Muscle of leg (tissue), 11 donors: ENCODE data around the gene BPIFB1. TPM values are rescaled to one million over a fixed set of nuclear protein-coding genes. Genes with fewer than 3 reads are reported as not detected.

Experiments
- DNase-seq: peaks from one replicate; pipeline ENCODE4 v3.0.0; 2013
- H3K27ac ChIP-seq: one replicate; pipeline ENCODE4 v1.5.1; 2013; ENCODE audit warnings: mild to moderate bottlenecking, low read length, control low read depth
- H3K27me3 ChIP-seq: one replicate; pipeline ENCODE4 v1.6.1; 2013; ENCODE audit warnings: low read length; ENCODE audit not compliant: control insufficient read depth, insufficient read depth
- H3K36me3 ChIP-seq: one replicate; pipeline ENCODE4 v1.6.1; 2013; ENCODE audit warnings: low read length; ENCODE audit not compliant: control insufficient read depth, insufficient read depth
- H3K4me1 ChIP-seq: one replicate; pipeline ENCODE4 v1.6.1; 2013; ENCODE audit warnings: low read length; ENCODE audit not compliant: control insufficient read depth, insufficient read depth
- H3K4me3 ChIP-seq: one replicate; pipeline ENCODE4 v1.5.1; 2013; ENCODE audit warnings: low read length, control low read depth
- H3K9me3 ChIP-seq: replicated peaks from 2 replicates; pipeline ENCODE4 v1.6.1; 2013; ENCODE audit warnings: low read depth, low read length; ENCODE audit not compliant: control insufficient read depth
- WGBS: methylation state at CpG from one replicate; pipeline ENCODE4 v1.1.5; 2013; ENCODE audit warnings: missing lambda C conversion rate; ENCODE audit not compliant: insufficient coverage; 5-methylcytosine and 5-hydroxymethylcytosine counted together
- polyA plus RNA-seq, 8 donors: library from polyadenylated mRNA; unstranded; fragments of 120-200 nt; gene quantifications; one replicate each; pipeline versions ENCODE4 v1.2.1 to v1.2.3, GENCODE V29; 2013; ENCODE audit warnings: inconsistent platforms in 1 of 8, low replicate concordance in 1 of 8; ENCODE audit not compliant: insufficient read length in 8 of 8, insufficient read depth in 1 of 8
- total RNA-seq: library from RNA; stranded (reverse); fragments of 120-200 nt; gene quantifications from one replicate; pipeline ENCODE4 v1.2.4, GENCODE V29; 2013

The BPIFB1 gene
- total and polyA plus RNA-seq, 9 donors = 0.09 to 0.19 TPM; not detected in 7

DNA sequence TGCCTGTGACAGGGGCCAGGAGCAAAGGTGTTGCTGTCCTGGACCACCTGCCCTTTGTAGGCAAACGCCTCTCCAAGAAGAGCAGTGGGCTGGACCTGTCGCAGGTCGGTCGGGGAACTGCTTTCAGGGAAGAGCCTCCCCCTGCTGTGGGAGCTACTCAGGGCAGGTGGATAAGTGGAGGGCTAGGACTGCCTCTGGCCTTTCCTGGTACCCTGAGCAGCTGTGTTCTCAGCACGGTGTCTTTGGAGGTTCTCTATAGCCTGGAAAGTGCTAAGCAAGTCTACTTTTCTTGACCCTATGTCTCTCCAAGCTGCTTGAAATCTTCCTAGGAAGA lies 35.0 kb downstream of the BPIFB1 start:
- Histone ChIP-seq H3K4me3 (no peak overlapping the region), H3K36me3 (no peaks in the 10 kb centered on the region), H3K27ac (no peak overlapping the region), H3K4me1 (no peaks in the 10 kb centered on the region), H3K27me3 (peaks cover 9% of the 10 kb centered on the region), H3K9me3 (no peaks in the 10 kb centered on the region)
- no peak for DNase-seq
- 9% methylated on average over 4 of the region's 5 CpGs for WGBS

DNA sequence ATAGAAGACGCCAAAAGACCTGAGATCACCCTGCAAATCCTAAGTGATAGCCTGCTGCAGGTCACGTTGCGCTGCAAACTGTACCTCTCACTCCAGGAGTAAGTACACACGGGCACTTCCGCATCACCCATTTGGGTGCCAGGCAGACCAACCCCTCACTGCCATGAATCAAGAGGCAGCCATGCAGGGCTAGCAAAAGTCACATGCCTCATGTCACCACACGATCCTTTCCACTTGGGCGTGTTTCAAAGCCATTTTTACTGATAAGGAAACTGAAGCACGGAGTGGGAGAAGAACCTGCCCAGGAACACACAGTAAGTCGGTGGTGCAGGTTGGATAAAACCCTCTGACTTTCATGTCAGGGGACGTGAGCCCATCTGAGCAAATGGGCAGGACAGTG lies 37.0 kb downstream of the BPIFB1 start:
- no peak overlapping the region for H3K4me3 ChIP-seq
- H3K9me3 ChIP-seq = no peaks in the 10 kb centered on the region
- no peaks in the 10 kb centered on the region for H3K36me3 ChIP-seq
- H3K4me1 ChIP-seq = no peaks in the 10 kb centered on the region
- no peak for DNase-seq
- 84% methylated on average over 10 of the region's 10 CpGs for WGBS
- no peak overlapping the region for H3K27ac ChIP-seq
- peaks cover 9% of the 10 kb centered on the region for H3K27me3 ChIP-seq

DNA sequence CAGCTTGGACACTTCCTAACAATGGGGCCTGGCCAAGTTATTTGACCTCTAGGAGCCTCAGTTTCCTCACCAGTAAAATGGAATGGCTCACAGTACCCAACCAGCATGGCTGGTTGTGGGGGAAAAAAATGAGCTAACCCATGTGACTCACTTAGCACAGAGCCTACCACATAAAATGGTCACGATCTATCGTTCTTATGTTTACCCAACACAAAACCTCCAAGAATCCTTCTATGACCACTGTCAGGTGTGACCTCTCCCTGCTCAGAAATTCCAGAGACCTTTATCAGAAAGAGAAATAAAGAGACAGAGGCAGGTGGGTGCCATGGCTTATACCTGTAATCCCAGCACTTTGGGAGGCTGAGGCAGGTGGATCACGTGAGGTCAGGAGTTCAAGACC lies 39.4 kb downstream of the BPIFB1 start:
- Histone ChIP-seq H3K9me3 (no peaks in the 10 kb centered on the region), H3K27ac (no peak overlapping the region), H3K4me1 (no peaks in the 10 kb centered on the region), H3K36me3 (no peaks in the 10 kb centered on the region), H3K27me3 (peaks cover 9% of the 10 kb centered on the region), H3K4me3 (no peak overlapping the region)
- DNase-seq = no peak
- WGBS = 90% methylated on average over 2 of the region's 3 CpGs

DNA sequence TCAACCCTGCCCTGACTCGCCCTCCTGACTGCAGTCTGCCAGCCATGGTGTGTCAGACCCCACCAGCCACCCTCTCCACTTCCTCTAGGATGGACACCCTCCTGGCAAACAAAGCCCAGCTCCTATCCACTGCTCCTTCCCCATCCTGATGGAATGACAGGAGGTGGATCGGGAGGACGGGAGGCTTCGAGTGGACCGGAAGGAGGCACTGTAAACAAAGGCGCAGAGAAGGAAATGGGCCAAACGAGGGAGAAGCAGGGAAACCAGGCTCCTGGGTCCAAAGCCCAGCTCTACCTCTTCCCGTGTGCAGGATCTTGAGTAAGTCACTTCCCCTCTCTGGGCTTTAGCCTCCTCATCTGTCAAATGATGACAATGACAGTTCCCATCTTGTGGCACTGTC lies 40.2 kb downstream of the BPIFB1 start:
- Histone ChIP-seq H3K4me3 (no peak overlapping the region), H3K4me1 (no peaks in the 10 kb centered on the region), H3K36me3 (no peaks in the 10 kb centered on the region), H3K27me3 (peaks cover 8% of the 10 kb centered on the region), H3K27ac (no peak overlapping the region), H3K9me3 (no peaks in the 10 kb centered on the region)
- 69% methylated on average over 7 of the region's 8 CpGs for WGBS
- no peak for DNase-seq

DNA sequence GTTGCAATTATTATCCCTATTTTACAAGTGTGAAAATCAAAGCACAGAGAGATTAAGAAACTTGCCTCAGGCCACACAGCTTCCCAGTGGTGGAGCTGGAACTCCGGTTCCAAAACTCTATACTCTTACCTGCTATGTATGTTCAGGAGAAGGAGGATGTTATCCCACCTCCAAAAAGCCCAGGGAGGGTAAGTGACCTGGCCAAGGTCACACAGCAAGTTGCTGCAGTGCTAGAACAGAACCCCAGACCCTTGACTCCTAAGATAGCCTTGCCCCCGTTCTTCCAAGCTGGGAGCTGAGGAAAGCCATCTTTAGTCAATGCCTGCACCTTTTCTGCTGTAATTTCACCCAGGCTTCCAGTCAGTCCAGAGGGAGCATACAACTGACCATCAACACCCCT lies 42.3 kb downstream of the BPIFB1 start:
- Histone ChIP-seq H3K36me3 (no peaks in the 10 kb centered on the region), H3K27me3 (peaks cover 14% of the 10 kb centered on the region), H3K4me1 (no peaks in the 10 kb centered on the region), H3K9me3 (no peaks in the 10 kb centered on the region), H3K27ac (no peak overlapping the region), H3K4me3 (no peak overlapping the region)
- DNase-seq = no peak
- 67% methylated on average over 1 of the region's 2 CpGs for whole genome bisulfite sequencing

DNA sequence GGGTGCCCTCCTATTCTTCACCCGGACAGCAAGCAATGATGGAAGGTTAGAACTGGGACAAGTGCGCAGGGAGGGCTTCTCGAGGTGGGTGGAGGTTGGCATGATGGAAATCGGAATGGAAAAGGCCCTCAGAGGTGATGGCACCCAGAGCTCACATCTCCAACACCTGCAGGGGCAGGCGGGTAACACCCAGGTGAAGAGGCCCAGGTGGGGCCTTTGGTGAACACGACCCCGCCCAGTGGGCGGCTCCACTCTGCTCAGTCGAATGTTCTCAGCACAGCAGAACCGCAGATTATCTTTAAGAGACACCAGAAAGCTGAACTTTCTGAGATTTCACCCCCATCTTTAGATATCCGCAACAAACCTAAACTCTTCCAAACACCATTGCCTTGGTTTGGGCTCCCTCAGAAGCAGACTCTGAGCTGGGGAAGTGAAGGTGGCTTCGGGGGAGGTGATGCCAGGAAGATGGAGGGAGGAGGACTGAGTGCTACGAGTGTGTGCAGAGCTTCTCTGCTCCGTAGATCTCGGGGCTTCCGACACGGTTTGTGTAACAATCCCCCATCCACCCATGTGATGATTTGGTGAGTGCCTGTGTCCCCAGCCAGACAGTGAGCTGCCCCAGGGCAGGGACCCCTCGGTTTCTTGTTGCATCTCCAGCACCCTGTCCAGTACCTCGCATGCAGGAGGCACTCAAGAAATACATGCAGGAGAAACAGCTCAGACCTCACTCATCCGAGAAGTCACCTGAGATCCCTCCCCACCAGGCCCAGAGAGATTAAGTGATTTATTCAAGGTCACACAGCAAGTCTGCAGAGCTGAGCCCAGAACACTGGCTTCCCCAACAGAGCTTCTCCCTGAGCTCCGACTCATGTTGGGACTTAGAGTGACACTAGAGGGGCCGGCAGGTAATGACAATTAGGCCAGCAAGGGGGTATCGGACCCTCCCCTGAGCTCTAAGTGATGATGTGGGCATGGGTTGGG lies 45.4 kb downstream of the BPIFB1 start:
- DNase-seq = no peak
- Histone ChIP-seq H3K36me3 (no peaks in the 10 kb centered on the region), H3K9me3 (no peaks in the 10 kb centered on the region), H3K4me1 (no peaks in the 10 kb centered on the region), H3K27me3 (peaks cover 12% of the 10 kb centered on the region), H3K4me3 (no peak overlapping the region), H3K27ac (no peak overlapping the region)
- 80% methylated on average over 10 of the region's 23 CpGs for WGBS

DNA sequence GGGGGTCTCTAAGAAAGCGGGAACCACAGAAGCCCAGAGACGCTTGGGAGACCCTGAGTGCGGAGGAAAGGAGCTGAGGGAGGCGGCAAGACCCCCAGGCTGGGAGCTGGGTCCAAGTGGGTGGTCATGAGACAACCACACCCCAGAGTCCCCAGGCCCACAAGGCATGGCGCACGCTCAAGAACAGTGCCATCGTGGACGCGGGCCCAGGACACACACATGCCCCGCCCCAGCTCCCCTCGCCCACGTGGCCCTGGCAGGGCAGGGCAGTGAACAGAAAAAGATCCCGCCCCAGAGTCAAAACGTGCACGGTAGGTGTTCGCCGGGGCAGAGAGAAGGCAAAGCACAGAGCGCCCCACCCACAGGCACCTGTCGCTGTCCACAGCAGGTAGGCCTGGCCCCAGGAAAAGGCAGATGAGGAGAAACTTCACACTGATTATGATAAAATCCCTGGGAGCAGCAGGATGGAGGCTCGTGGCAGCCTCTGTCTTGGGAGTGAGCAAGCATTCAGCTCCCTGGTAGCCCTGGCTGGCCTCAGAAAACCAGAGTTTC lies 50.0 kb downstream of the BPIFB1 start:
- Histone ChIP-seq H3K9me3 (no peaks in the 10 kb centered on the region), H3K36me3 (no peaks in the 10 kb centered on the region), H3K4me1 (no peaks in the 10 kb centered on the region), H3K27me3 (peaks cover 9% of the 10 kb centered on the region), H3K27ac (no peak overlapping the region), H3K4me3 (no peak overlapping the region)
- no peak for DNase-seq
- 72% methylated on average over 20 of the region's 20 CpGs for WGBS

DNA sequence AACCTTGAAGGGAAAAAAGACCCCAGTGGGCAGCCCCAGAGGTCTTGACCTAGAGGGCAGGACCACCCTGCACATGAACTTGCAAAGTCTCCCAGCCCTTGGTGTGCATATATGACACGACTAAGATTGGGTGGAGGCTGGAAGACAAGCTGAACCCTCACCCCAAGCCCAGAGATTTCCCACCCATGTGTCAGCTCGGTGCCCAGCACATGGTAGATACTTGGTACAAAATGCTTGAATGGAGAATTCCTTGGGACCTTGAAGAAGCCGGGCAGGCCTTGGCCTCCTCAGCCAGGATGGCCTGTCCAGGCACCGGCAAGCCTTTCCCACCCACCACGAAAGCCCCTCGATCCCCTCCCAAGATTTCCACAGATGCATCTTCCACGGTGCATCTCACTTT lies 50.6 kb downstream of the BPIFB1 start:
- Histone ChIP-seq H3K4me3 (no peak overlapping the region), H3K36me3 (no peaks in the 10 kb centered on the region), H3K4me1 (no peaks in the 10 kb centered on the region), H3K27ac (no peak overlapping the region), H3K27me3 (peaks cover 5% of the 10 kb centered on the region), H3K9me3 (no peaks in the 10 kb centered on the region)
- no peak for DNase-seq
- 92% methylated on average over 4 of the region's 7 CpGs for WGBS

DNA sequence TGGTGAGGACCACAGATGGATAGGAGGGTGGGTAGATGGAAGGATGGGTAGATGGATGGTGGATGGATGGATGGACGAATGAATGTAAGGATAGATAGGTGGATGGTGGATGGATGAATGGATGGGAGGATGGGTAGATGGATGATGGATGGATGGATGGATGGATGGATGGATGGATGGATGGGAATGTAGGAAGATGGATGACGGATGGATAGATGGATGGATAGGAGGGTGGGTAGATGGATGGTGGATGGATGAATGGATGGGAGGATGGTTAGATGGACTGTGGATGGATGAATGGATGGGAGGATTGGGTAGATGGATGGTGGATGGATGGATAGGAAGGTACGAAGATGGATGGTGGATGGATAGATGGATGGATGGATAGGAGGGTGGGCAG lies 51.1 kb downstream of the BPIFB1 start:
- H3K4me1 ChIP-seq = no peaks in the 10 kb centered on the region
- H3K4me3 ChIP-seq = no peak overlapping the region
- DNase-seq = no peak
- no peaks in the 10 kb centered on the region for H3K9me3 ChIP-seq
- no peaks in the 10 kb centered on the region for H3K36me3 ChIP-seq
- WGBS = 71% methylated on average over 2 of the region's 3 CpGs
- peaks cover 3% of the 10 kb centered on the region for H3K27me3 ChIP-seq
- no peak overlapping the region for H3K27ac ChIP-seq

DNA sequence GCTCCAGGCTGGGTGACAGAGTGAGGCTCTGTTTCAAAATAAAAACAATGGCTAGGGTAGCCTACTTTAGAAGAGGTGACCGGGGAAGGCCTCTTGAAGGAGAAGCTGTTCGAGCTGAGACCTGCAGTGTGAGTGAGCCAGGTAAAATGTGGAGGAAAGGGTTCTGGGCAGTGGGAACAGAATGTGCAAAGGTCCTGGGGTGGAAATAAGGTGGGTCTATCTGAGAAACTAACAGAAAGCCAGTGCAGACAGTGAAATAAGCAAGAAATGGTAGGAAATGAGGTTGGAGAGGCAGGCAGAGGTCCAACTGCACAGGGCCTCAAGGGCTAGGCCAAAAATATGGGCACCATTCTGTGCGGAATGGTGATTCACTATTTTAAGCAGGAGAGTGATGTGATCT lies 53.4 kb downstream of the BPIFB1 start:
- no peaks in the 10 kb centered on the region for H3K9me3 ChIP-seq
- no peaks in the 10 kb centered on the region for H3K36me3 ChIP-seq
- H3K27ac ChIP-seq = no peak overlapping the region
- H3K4me1 ChIP-seq = no peaks in the 10 kb centered on the region
- no peak for DNase-seq
- no peak overlapping the region for H3K4me3 ChIP-seq
- WGBS = 82% methylated on average over 2 of the region's 3 CpGs
- H3K27me3 ChIP-seq = no peaks in the 10 kb centered on the region
